ENCODE measurements around the gene TMEM198. TPM values are rescaled to one million over a fixed set of nuclear protein-coding genes. Genes with fewer than 3 reads are reported as not detected.
A peak's percentile ranks its signal among the peaks of the same experiment; 100 is the strongest.

The TMEM198 gene
- total RNA-seq, 1 experiment from 2014 or later: 2.3 TPM

GRCh38 chr2:219525533-219526232 is 18.1 kb upstream of the TMEM198 start:
- DNase-seq (ENCODE audit: low read depth): no peak

GRCh38 chr2:219526320-219527075 is 17.3 kb upstream of the TMEM198 start:
- no peak for DNase-seq (ENCODE audit: low read depth)

- DNase-seq (ENCODE audit: low read depth): no peak
Observed at GRCh38 chr2:219527076-219527394, 16.8 kb upstream of the TMEM198 start.

GRCh38 chr2:219527472-219527871 is 16.4 kb upstream of the TMEM198 start:
- no peak for DNase-seq (ENCODE audit: low read depth)

GRCh38 chr2:219530048-219530963 is 13.5 kb upstream of the TMEM198 start:
- peak; percentile 78 for DNase-seq (ENCODE audit: low read depth)

GRCh38 chr2:219531639-219532377 is 12.0 kb upstream of the TMEM198 start:
- DNase-seq (ENCODE audit: low read depth): no peak

GRCh38 chr2:219532378-219532649 is 11.5 kb upstream of the TMEM198 start:
- no peak for DNase-seq (ENCODE audit: low read depth)

GRCh38 chr2:219533930-219534661 is 9.7 kb upstream of the TMEM198 start:
- no peak for DNase-seq (ENCODE audit: low read depth)

GRCh38 chr2:219536425-219536824 is 7.4 kb upstream of the TMEM198 start:
- DNase-seq (ENCODE audit: low read depth): no peak

GRCh38 chr2:219536967-219537366 is 6.9 kb upstream of the TMEM198 start:
- no peak for DNase-seq (ENCODE audit: low read depth)

GRCh38 chr2:219537657-219538488 is 6.0 kb upstream of the TMEM198 start:
- DNase-seq (ENCODE audit: low read depth): no peak

GRCh38 chr2:219538504-219538951 is 5.3 kb upstream of the TMEM198 start:
- no peak for DNase-seq (ENCODE audit: low read depth)

- DNase-seq (ENCODE audit: low read depth): no peak
Observed at GRCh38 chr2:219538956-219539788, 4.7 kb upstream of the TMEM198 start.

- no peak for DNase-seq (ENCODE audit: low read depth)
Observed at GRCh38 chr2:219539926-219540678, 3.7 kb upstream of the TMEM198 start.

GRCh38 chr2:219540784-219541504 is 2.9 kb upstream of the TMEM198 start:
- no peak for DNase-seq (ENCODE audit: low read depth)

- peak; percentile 52 for DNase-seq (ENCODE audit: low read depth)
Observed at GRCh38 chr2:219541611-219542180, 2.1 kb upstream of the TMEM198 start.

- DNase-seq (ENCODE audit: low read depth): peak; percentile 55
Observed at GRCh38 chr2:219542931-219543595, 765 bp upstream of the TMEM198 start.

Data from RPMI7951 (cell line).